Activated naive CD8-positive, alpha-beta T cell treated with anti-CD3 and anti-CD28 coated beads, Interleukin-2, amount 10 ng/mL, durations not matched to agents 7 days and 5 days (primary cell): Measurements from ENCODE around the gene PIGP. TPM values are rescaled to one million over a fixed set of nuclear protein-coding genes. Genes with fewer than 3 reads are reported as not detected.

Source experiments
- ATAC-seq: fragments of 150-1000 bp; cut with Tn5 transposase; one replicate; pipeline ENCODE4 v1.10.0; 2021; ENCODE audit warnings: low read depth, moderate library complexity
- POLR2A ChIA-PET: fragments of 350-600 bp; sonication (Branson Sonifier 250); formaldehyde crosslinking; loops from one replicate; lab custom pipeline; 2021; ENCODE audit warnings: antibody characterized with exemption; lab: Charles Lee
- DNase-seq: peaks from one replicate; pipeline ENCODE4 v3.0.0; 2021
- H3K27ac Mint-ChIP-seq: one replicate; pipeline ENCODE4 v1.8.0; 2022; ENCODE audit warnings: mild to moderate bottlenecking, mixed read lengths
- H3K27me3 Mint-ChIP-seq: one replicate; pipeline ENCODE4 v1.8.0; 2022; ENCODE audit warnings: mild to moderate bottlenecking, moderate library complexity, mixed read lengths
- H3K36me3 Mint-ChIP-seq: one replicate; pipeline ENCODE4 v1.8.0; 2021; ENCODE audit warnings: mild to moderate bottlenecking, mixed read lengths
- H3K4me1 Mint-ChIP-seq: one replicate; pipeline ENCODE4 v1.8.0; 2021; ENCODE audit warnings: mixed read lengths
- H3K4me3 Mint-ChIP-seq: one replicate; pipeline ENCODE4 v1.8.0; 2022; ENCODE audit warnings: mild to moderate bottlenecking, moderate library complexity, mixed read lengths
- H3K9me3 Mint-ChIP-seq: one replicate; pipeline ENCODE4 v1.8.0; 2021; ENCODE audit warnings: mixed read lengths
- total RNA-seq, 2 experiments: library from RNA; stranded (reverse); gene quantifications; one replicate each; pipeline ENCODE4 v1.2.3, GENCODE V29; 2021

PIGP gene
- total RNA-seq, 2 experiments from 2014 or later = 12.4 to 18.8 TPM

- POLR2A ChIA-PET = no interaction called here
- Mint-ChIP-seq H3K4me3 (no peak overlapping the region), H3K27me3 (no peaks in the 10 kb centered on the region), H3K9me3 (no peaks in the 10 kb centered on the region), H3K4me1 (peaks cover 2% of the 10 kb centered on the region), H3K36me3 (peaks cover 15% of the 10 kb centered on the region), H3K27ac (no peak overlapping the region)
- ATAC-seq = no peak
- DNase-seq = no peak
These were observed 15.4 kb upstream of the PIGP start for GRCh38 chr21:37088186-37088735.

DNA sequence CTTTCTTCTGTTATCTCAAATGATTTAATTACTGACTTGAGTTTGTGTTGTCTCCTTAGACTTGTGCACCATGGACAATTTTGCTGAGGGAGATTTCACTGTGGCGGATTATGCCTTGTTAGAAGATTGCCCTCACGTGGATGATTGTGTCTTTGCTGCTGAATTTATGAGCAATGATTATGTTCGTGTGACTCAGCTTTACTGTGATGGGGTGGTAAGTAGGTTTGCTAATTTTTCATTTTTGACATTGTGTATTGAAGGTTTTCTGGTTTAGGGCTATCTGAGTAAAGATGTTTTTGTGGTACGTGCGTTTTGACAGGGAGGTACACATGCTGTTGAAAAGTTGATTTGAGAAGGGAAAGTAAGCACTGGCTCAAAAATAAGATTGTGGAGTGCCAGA is 14.3 kb upstream of the PIGP start:
- POLR2A ChIA-PET = no interaction called here
- H3K36me3 Mint-ChIP-seq = peaks cover 13% of the 10 kb centered on the region
- H3K27me3 Mint-ChIP-seq = no peaks in the 10 kb centered on the region
- H3K27ac Mint-ChIP-seq = no peak overlapping the region
- no peak for DNase-seq
- H3K4me1 Mint-ChIP-seq = peaks cover 6% of the 10 kb centered on the region
- ATAC-seq = no peak
- no peak overlapping the region for H3K4me3 Mint-ChIP-seq
- H3K9me3 Mint-ChIP-seq = no peaks in the 10 kb centered on the region

GRCh38 chr21:37085726-37086125 is 12.9 kb upstream of the PIGP start:
- H3K27me3 Mint-ChIP-seq = no peaks in the 10 kb centered on the region
- peaks cover 6% of the 10 kb centered on the region for H3K4me1 Mint-ChIP-seq
- no peak for DNase-seq
- POLR2A ChIA-PET = no interaction called here
- H3K9me3 Mint-ChIP-seq = no peaks in the 10 kb centered on the region
- no peak for ATAC-seq
- H3K4me3 Mint-ChIP-seq = no peak overlapping the region
- H3K27ac Mint-ChIP-seq = no peak overlapping the region
- peaks cover 12% of the 10 kb centered on the region for H3K36me3 Mint-ChIP-seq

DNA sequence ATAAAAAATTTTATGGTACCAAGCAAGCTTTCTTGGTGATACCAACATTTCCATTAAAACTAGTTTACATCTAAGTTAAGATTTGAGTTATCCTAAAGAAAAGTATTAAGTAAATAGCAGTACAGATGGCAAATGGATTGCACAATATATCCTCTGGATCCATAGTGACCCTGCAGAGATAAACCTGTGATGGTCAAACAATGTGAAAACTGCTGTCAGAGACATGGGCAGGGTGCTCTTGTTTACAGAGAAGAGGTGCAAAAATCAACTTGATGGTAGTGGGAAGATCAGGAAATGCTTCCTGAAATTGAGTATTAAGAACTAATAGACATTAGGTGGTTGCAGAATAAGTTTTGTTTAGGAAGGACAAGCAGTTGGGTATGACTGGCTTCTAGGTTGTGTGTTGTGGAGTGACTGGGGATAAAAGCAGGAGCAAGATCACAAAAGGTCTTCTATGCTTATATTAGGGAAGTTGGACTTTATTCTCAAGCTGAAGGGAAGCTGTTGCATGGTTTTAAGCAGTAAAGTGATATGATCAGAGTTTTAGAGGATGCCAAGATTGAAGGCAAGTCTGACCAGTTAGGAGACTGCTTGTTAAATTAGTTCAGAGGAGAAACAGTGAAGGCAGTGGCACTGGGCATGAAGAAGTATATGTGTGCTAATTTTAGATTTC is 10.1 kb upstream of the PIGP start:
- DNase-seq = no peak
- H3K36me3 Mint-ChIP-seq = peaks cover 8% of the 10 kb centered on the region
- H3K27me3 Mint-ChIP-seq = no peaks in the 10 kb centered on the region
- no peak overlapping the region for H3K27ac Mint-ChIP-seq
- H3K4me1 Mint-ChIP-seq = peaks cover 12% of the 10 kb centered on the region
- ATAC-seq = no peak
- peaks cover 2% of the 10 kb centered on the region for H3K9me3 Mint-ChIP-seq
- H3K4me3 Mint-ChIP-seq = no peak overlapping the region
- POLR2A ChIA-PET = no interaction called here

DNA sequence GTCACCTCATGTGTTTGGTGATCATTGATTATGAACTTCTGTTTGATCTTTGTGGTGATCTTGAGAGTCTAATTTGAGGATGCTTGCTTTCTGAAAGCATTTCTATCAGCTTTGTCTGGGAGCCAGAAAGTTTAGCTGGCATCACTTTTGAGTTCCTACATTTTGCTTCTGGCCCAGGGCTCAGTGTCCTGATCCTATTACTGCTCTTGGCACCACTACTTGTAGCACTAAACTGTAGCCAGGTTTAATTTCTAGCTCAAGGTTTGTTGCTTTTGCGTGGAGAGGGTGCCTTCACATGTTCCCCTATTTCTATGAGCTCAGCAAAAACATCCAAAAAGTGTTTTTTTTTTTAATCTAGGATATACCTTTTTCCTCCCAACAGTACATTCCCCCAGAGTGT is 9.5 kb upstream of the PIGP start:
- no peak overlapping the region for H3K27ac Mint-ChIP-seq
- peaks cover 16% of the 10 kb centered on the region for H3K4me1 Mint-ChIP-seq
- no peak for ATAC-seq
- H3K27me3 Mint-ChIP-seq = no peaks in the 10 kb centered on the region
- H3K36me3 Mint-ChIP-seq = peaks cover 8% of the 10 kb centered on the region
- POLR2A ChIA-PET = no interaction called here
- H3K9me3 Mint-ChIP-seq = peaks cover 2% of the 10 kb centered on the region
- no peak for DNase-seq
- H3K4me3 Mint-ChIP-seq = no peak overlapping the region

GRCh38 chr21:37079211-37079824 is 6.4 kb upstream of the PIGP start:
- Mint-ChIP-seq H3K4me1 (peaks cover 28% of the 10 kb centered on the region), H3K36me3 (peaks cover 10% of the 10 kb centered on the region), H3K9me3 (peaks cover 2% of the 10 kb centered on the region), H3K4me3 (no peak overlapping the region), H3K27ac (no peak overlapping the region), H3K27me3 (peaks cover 1% of the 10 kb centered on the region)
- DNase-seq = no peak
- POLR2A ChIA-PET = interaction anchor here (0.7 kb wide), 1 partner anchor 655 kb away, joined by 9 read pairs; no protein-coding TSS in a partner anchor
- no peak for ATAC-seq

DNA sequence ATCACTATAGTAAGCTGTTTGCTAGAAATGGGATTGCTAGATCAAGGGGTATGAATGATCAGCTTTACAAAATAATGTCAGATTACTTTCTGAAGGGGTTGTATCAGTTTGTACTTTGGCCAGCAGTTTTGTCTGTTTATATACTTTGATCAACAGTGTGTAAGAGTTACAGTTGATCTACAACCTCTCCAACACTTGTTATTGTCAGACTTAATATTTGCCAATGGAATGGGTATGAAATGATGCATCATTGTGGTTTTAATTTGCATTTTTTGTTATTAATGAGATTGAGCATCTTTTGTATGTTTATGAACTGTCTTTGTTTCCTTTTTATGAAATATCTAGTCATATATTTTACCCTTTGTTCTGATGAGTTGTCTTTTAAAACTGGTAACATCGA is 4.5 kb upstream of the PIGP start:
- H3K9me3 Mint-ChIP-seq = peaks cover 2% of the 10 kb centered on the region
- peaks cover 1% of the 10 kb centered on the region for H3K27me3 Mint-ChIP-seq
- H3K36me3 Mint-ChIP-seq = peaks cover 8% of the 10 kb centered on the region
- H3K4me3 Mint-ChIP-seq = no peak overlapping the region
- no peak for ATAC-seq
- no peak for DNase-seq
- H3K4me1 Mint-ChIP-seq = peaks cover 26% of the 10 kb centered on the region
- no peak overlapping the region for H3K27ac Mint-ChIP-seq
- POLR2A ChIA-PET = no interaction called here

DNA sequence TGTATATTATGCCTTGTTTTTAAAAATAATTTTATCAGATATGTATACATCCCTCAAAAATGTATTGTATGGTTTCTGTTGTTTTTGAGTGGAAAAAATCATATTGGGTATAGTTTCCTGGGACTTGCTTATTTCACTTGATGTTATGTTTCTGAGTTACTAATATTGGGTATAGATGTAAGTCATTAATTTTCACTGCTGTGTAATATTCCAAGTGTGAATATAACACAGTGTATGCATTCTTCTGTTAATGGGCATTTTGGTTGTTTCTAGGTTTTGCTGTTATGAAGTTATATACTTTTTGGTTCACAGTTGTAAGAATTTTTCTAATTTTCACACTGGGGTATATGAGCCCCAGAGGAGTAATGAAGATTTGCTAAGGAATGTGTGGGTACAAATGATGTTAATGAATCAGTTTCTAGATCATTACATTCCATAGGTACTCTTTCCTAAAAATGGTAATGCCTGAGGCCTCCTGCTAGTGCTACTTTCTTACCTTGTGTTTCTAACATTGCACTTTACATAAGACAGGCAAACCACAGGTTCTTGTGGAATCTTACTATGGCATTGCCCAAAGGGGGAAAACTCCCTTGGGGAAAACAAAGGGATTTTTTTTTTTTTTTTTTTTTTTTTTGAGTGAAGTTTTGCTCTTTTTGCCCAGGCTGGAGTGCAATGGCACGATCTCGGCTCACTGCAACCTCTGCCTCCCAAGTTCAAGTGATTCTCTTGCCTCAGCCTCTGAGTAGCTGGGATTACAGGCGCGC is 3.4 kb upstream of the PIGP start:
- peaks cover 2% of the 10 kb centered on the region for H3K9me3 Mint-ChIP-seq
- H3K36me3 Mint-ChIP-seq = peaks cover 9% of the 10 kb centered on the region
- ATAC-seq = no peak
- no peak overlapping the region for H3K4me3 Mint-ChIP-seq
- peaks cover 1% of the 10 kb centered on the region for H3K27me3 Mint-ChIP-seq
- DNase-seq = no peak
- H3K27ac Mint-ChIP-seq = no peak overlapping the region
- POLR2A ChIA-PET = no interaction called here
- H3K4me1 Mint-ChIP-seq = peaks cover 33% of the 10 kb centered on the region

GRCh38 chr21:37075214-37075770 is 2.4 kb upstream of the PIGP start:
- POLR2A ChIA-PET = no interaction called here
- Mint-ChIP-seq H3K4me3 (peak overlapping the region; percentile 7), H3K27ac (no peak overlapping the region), H3K4me1 (peaks cover 33% of the 10 kb centered on the region), H3K27me3 (peaks cover 1% of the 10 kb centered on the region), H3K9me3 (peaks cover 2% of the 10 kb centered on the region), H3K36me3 (peaks cover 9% of the 10 kb centered on the region)
- ATAC-seq (no peak), DNase-seq (no peak)

GRCh38 chr21:37074546-37074945 is 1.7 kb upstream of the PIGP start:
- ATAC-seq = no peak
- POLR2A ChIA-PET = no interaction called here
- Mint-ChIP-seq H3K36me3 (peaks cover 13% of the 10 kb centered on the region), H3K9me3 (peaks cover 2% of the 10 kb centered on the region), H3K27ac (peak overlapping the region; percentile 99), H3K4me3 (peak overlapping the region; percentile 94), H3K27me3 (peaks cover 1% of the 10 kb centered on the region), H3K4me1 (peaks cover 36% of the 10 kb centered on the region)
- no peak for DNase-seq

GRCh38 chr21:37074197-37074510 is 1.3 kb upstream of the PIGP start:
- Mint-ChIP-seq H3K36me3 (peaks cover 12% of the 10 kb centered on the region), H3K4me1 (peaks cover 34% of the 10 kb centered on the region), H3K27me3 (peaks cover 1% of the 10 kb centered on the region), H3K9me3 (peaks cover 1% of the 10 kb centered on the region), H3K27ac (peak overlapping the region; percentile 99), H3K4me3 (peak overlapping the region; percentile 94)
- POLR2A ChIA-PET = no interaction called here
- DNase-seq (no peak), ATAC-seq (no peak)

GRCh38 chr21:37073417-37074196 is 736 bp upstream of the PIGP start:
- peak overlapping the region; percentile 94 for H3K4me3 Mint-ChIP-seq
- H3K4me1 Mint-ChIP-seq = peaks cover 32% of the 10 kb centered on the region
- H3K27ac Mint-ChIP-seq = peak overlapping the region; percentile 99
- ATAC-seq (peak; percentile 50), DNase-seq (peak; percentile 80)
- H3K9me3 Mint-ChIP-seq = no peaks in the 10 kb centered on the region
- POLR2A ChIA-PET = no interaction called here
- H3K36me3 Mint-ChIP-seq = peaks cover 13% of the 10 kb centered on the region
- H3K27me3 Mint-ChIP-seq = peaks cover 1% of the 10 kb centered on the region
